Measurements from ENCODE around the gene GRID1. TPM values are rescaled to one million over a fixed set of nuclear protein-coding genes. Genes with fewer than 3 reads are reported as not detected.

Gene GRID1
- total RNA-seq, 1 donor from 2014 or later, result not detected

GRCh38 chr10:86130041-86130440 is 236.6 kb downstream of the GRID1 start:
- Mint-ChIP-seq H3K4me3 (no peak overlapping the region), H3K9me3 (no peaks in the 10 kb centered on the region), H3K27me3 (peaks cover 7% of the 10 kb centered on the region), H3K27ac (no peak overlapping the region), H3K36me3 (ENCODE audit: low read depth) (no peaks in the 10 kb centered on the region), H3K4me1 (no peaks in the 10 kb centered on the region)
- POLR2A ChIA-PET, result no interaction called here
- ATAC-seq (ENCODE audit: low read depth) (no peak), DNase-seq (no peak)
- CTCF ChIA-PET, result no interaction called here
- no peak for TF ChIP-seq CTCF (IDR thresholded peaks at IDR 0.05)
- intact Hi-C loops (cut with micrococcal nuclease), result no loop called here

- intact Hi-C loops (cut with micrococcal nuclease), result no loop called here
- Mint-ChIP-seq H3K36me3 (ENCODE audit: low read depth) (no peaks in the 10 kb centered on the region), H3K4me1 (no peaks in the 10 kb centered on the region), H3K27ac (no peak overlapping the region), H3K9me3 (no peaks in the 10 kb centered on the region), H3K4me3 (no peak overlapping the region), H3K27me3 (peaks cover 10% of the 10 kb centered on the region)
- ChIA-PET CTCF (no interaction called here), POLR2A (no interaction called here)
- no peak for TF ChIP-seq CTCF (IDR thresholded peaks at IDR 0.05)
- DNase-seq (no peak), ATAC-seq (ENCODE audit: low read depth) (no peak)
Observed at GRCh38 chr10:86128360-86128759, 238.2 kb downstream of the GRID1 start.

GRCh38 chr10:86127274-86127819 is 239.2 kb downstream of the GRID1 start:
- CTCF ChIA-PET, result no interaction called here
- no peak overlapping the region for H3K27ac Mint-ChIP-seq
- H3K36me3 Mint-ChIP-seq (ENCODE audit: low read depth), result no peaks in the 10 kb centered on the region
- ATAC-seq (ENCODE audit: low read depth), result no peak
- no peak for DNase-seq
- H3K4me1 Mint-ChIP-seq, result no peaks in the 10 kb centered on the region
- no peaks in the 10 kb centered on the region for H3K9me3 Mint-ChIP-seq
- no peak for TF ChIP-seq CTCF (IDR thresholded peaks at IDR 0.05)
- intact Hi-C loops (cut with micrococcal nuclease), result no loop called here
- no peak overlapping the region for H3K4me3 Mint-ChIP-seq
- POLR2A ChIA-PET, result no interaction called here
- H3K27me3 Mint-ChIP-seq, result peaks cover 10% of the 10 kb centered on the region

GRCh38 chr10:86124734-86125133 is 241.9 kb downstream of the GRID1 start:
- H3K4me1 Mint-ChIP-seq, result no peaks in the 10 kb centered on the region
- DNase-seq (no peak), ATAC-seq (ENCODE audit: low read depth) (no peak)
- no peak overlapping the region for H3K4me3 Mint-ChIP-seq
- H3K9me3 Mint-ChIP-seq, result no peaks in the 10 kb centered on the region
- ChIA-PET CTCF (no interaction called here), POLR2A (no interaction called here)
- intact Hi-C loops (cut with micrococcal nuclease), result no loop called here
- no peaks in the 10 kb centered on the region for H3K36me3 Mint-ChIP-seq (ENCODE audit: low read depth)
- peaks cover 10% of the 10 kb centered on the region for H3K27me3 Mint-ChIP-seq
- H3K27ac Mint-ChIP-seq, result no peak overlapping the region
- TF ChIP-seq CTCF (IDR thresholded peaks at IDR 0.05), result no peak

GRCh38 chr10:86123715-86124114 is 242.9 kb downstream of the GRID1 start:
- DNase-seq, result no peak
- Mint-ChIP-seq H3K4me3 (no peak overlapping the region), H3K27ac (no peak overlapping the region), H3K4me1 (no peaks in the 10 kb centered on the region), H3K9me3 (no peaks in the 10 kb centered on the region), H3K36me3 (ENCODE audit: low read depth) (no peaks in the 10 kb centered on the region), H3K27me3 (peaks cover 10% of the 10 kb centered on the region)
- ChIA-PET CTCF (no interaction called here), POLR2A (no interaction called here)
- no peak for TF ChIP-seq CTCF (IDR thresholded peaks at IDR 0.05)
- intact Hi-C loops (cut with micrococcal nuclease), result no loop called here
- no peak for ATAC-seq (ENCODE audit: low read depth)

All from activated B cell treated with CpG ODN at 0.5 μM for 24 hours (primary cell).